ENCODE results near the gene GRIK4. TPM values are rescaled to one million over a fixed set of nuclear protein-coding genes. Genes with fewer than 3 reads are reported as not detected.

GRIK4 gene
- total RNA-seq, 1 donor from 2014 or later, result 0.36 TPM

DNA sequence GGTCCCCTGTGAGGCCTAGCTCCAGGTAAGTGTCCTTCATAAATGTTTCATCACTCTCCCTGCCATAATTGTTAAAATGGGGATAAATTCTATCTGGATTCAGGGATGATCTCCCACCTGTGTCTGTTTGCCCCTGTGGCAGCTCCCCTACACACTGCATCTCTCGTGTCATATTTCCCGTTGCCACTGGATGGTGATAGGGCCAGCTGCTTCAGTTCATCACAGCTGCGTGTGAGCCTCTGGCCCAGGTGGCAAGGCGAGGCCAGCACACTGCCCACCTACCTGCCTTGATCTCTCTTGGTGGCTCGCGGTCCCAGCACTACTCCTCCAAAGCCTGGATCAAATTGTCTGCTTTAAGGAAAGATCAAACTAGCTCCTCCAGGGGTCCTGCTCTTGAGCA, 187.4 kb downstream of the GRIK4 start:
- Histone ChIP-seq H3K4me2 (no peak overlapping the region), H3F3A (ENCODE audit: low read depth) (no peaks in the 10 kb centered on the region), H2AFZ (replicated peaks) (no peak overlapping the region), H3K9me3 (ENCODE audit: low read depth) (no peaks in the 10 kb centered on the region), H3K4me3 (no peak overlapping the region), H3K36me3 (no peaks in the 10 kb centered on the region), H3K9ac (no peak overlapping the region), H3K4me1 (no peaks in the 10 kb centered on the region), H4K20me1 (ENCODE audit: low read depth) (no peaks in the 10 kb centered on the region), H3K79me2 (ENCODE audit: low read depth) (no peaks in the 10 kb centered on the region), H3K27ac (no peak overlapping the region), H3K27me3 (no peaks in the 10 kb centered on the region)
- no peak for DNase-seq (ENCODE audit: low spot score)
- TF ChIP-seq CTCF (IDR thresholded peaks at IDR 0.05), result no peak
- TF ChIP-seq EZH2phosphoT487 (IDR thresholded peaks at IDR 0.05), result no peak
- TF ChIP-seq EZH2 (IDR thresholded peaks at IDR 0.05), result no peak
- H3K4me1 Mint-ChIP-seq, result peaks cover 7% of the 10 kb centered on the region
- H3K27me3 Mint-ChIP-seq (ENCODE audit: insufficient read depth, low read depth), result peaks cover 10% of the 10 kb centered on the region
- H3K4me3 Mint-ChIP-seq, result no peak overlapping the region
- no peak overlapping the region for H3K27ac Mint-ChIP-seq
- no peaks in the 10 kb centered on the region for H3K9me3 Mint-ChIP-seq
- peaks cover 1% of the 10 kb centered on the region for H3K36me3 Mint-ChIP-seq

- no peaks in the 10 kb centered on the region for H3K27me3 ChIP-seq
- no peak overlapping the region for H3K4me3 Mint-ChIP-seq
- H3K4me1 Mint-ChIP-seq, result peaks cover 3% of the 10 kb centered on the region
- no peaks in the 10 kb centered on the region for H3F3A ChIP-seq (ENCODE audit: low read depth)
- no peaks in the 10 kb centered on the region for H3K9me3 ChIP-seq (ENCODE audit: low read depth)
- H3K4me2 ChIP-seq, result no peak overlapping the region
- no peaks in the 10 kb centered on the region for H3K79me2 ChIP-seq (ENCODE audit: low read depth)
- H3K9me3 Mint-ChIP-seq, result peaks cover 29% of the 10 kb centered on the region
- H3K27me3 Mint-ChIP-seq (ENCODE audit: insufficient read depth, low read depth), result peaks cover 17% of the 10 kb centered on the region
- H3K27ac ChIP-seq, result no peak overlapping the region
- no peak overlapping the region for H2AFZ ChIP-seq (replicated peaks)
- H3K36me3 Mint-ChIP-seq, result peaks cover 4% of the 10 kb centered on the region
- H3K36me3 ChIP-seq, result no peaks in the 10 kb centered on the region
- no peak overlapping the region for H3K27ac Mint-ChIP-seq
- no peaks in the 10 kb centered on the region for H3K4me1 ChIP-seq
- H3K9ac ChIP-seq, result no peak overlapping the region
- TF ChIP-seq CTCF (IDR thresholded peaks at IDR 0.05) (no peak), EZH2 (IDR thresholded peaks at IDR 0.05) (no peak), EZH2phosphoT487 (IDR thresholded peaks at IDR 0.05) (no peak)
- no peak overlapping the region for H3K4me3 ChIP-seq
- H4K20me1 ChIP-seq (ENCODE audit: low read depth), result no peaks in the 10 kb centered on the region
- DNase-seq (ENCODE audit: low spot score), result no peak
Observed at GRCh38 chr11:120702656-120703055, 191.1 kb downstream of the GRIK4 start.

DNA sequence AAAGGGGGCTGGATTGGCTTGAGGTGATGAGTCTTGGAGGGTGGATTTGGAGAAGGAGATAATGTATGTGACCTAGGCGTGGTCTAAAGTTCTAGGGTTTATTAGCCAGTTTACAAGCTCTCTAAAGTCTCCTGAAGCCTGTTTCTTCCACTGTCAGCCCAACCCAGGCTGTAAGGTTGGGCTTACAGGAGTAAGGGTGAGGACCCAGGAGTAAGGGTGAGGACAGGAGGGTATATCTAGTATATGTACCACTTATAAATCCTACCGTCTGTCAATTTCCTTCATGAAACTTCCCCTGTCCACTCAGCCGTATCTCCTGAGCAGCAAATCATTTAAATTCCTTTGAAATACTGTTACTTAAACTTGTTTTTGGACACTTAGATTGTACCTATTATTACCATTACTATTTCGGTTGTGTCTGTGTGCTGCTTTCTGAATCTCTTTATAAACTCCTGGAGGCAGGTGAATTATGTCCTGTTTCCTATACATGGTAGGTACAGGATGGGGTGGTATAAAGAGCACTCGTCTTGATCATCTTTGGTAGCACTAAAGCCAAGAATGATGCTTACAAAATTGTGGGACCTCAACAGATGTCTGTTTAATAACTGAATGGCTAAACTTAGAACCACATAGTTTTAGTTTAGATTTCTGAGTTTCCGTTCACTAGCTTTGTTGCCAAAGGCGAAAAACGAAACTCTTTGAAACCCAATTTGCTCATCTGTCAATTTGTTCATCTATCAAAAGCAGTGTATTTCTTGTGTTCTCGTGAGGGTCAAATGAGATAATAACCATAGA, 192.0 kb downstream of the GRIK4 start:
- Histone ChIP-seq H3K4me1 (no peaks in the 10 kb centered on the region), H3F3A (ENCODE audit: low read depth) (no peaks in the 10 kb centered on the region), H3K4me3 (no peak overlapping the region), H3K4me2 (no peak overlapping the region), H3K9ac (no peak overlapping the region), H2AFZ (replicated peaks) (no peak overlapping the region), H3K79me2 (ENCODE audit: low read depth) (no peaks in the 10 kb centered on the region), H3K27me3 (no peaks in the 10 kb centered on the region), H3K9me3 (ENCODE audit: low read depth) (no peaks in the 10 kb centered on the region), H3K36me3 (no peaks in the 10 kb centered on the region), H4K20me1 (ENCODE audit: low read depth) (no peaks in the 10 kb centered on the region), H3K27ac (no peak overlapping the region)
- no peak overlapping the region for H3K4me3 Mint-ChIP-seq
- TF ChIP-seq EZH2phosphoT487 (IDR thresholded peaks at IDR 0.05) (no peak), CTCF (IDR thresholded peaks at IDR 0.05) (no peak), EZH2 (IDR thresholded peaks at IDR 0.05) (no peak)
- peaks cover 5% of the 10 kb centered on the region for H3K4me1 Mint-ChIP-seq
- peaks cover 19% of the 10 kb centered on the region for H3K27me3 Mint-ChIP-seq (ENCODE audit: insufficient read depth, low read depth)
- no peak overlapping the region for H3K27ac Mint-ChIP-seq
- no peak for DNase-seq (ENCODE audit: low spot score)
- peaks cover 4% of the 10 kb centered on the region for H3K36me3 Mint-ChIP-seq
- peaks cover 30% of the 10 kb centered on the region for H3K9me3 Mint-ChIP-seq
